ENCODE results near the gene ULK4. TPM values are rescaled to one million over a fixed set of nuclear protein-coding genes. Genes with fewer than 3 reads are reported as not detected.
"Not testable (repeated sequence)": the region's sequence is repeated elsewhere in the genome, so short reads cannot be mapped to it uniquely, and the experiment has no call there.

The ULK4 gene
- total RNA-seq, 1 experiment from 2014 or later: 2.0 TPM

DNA sequence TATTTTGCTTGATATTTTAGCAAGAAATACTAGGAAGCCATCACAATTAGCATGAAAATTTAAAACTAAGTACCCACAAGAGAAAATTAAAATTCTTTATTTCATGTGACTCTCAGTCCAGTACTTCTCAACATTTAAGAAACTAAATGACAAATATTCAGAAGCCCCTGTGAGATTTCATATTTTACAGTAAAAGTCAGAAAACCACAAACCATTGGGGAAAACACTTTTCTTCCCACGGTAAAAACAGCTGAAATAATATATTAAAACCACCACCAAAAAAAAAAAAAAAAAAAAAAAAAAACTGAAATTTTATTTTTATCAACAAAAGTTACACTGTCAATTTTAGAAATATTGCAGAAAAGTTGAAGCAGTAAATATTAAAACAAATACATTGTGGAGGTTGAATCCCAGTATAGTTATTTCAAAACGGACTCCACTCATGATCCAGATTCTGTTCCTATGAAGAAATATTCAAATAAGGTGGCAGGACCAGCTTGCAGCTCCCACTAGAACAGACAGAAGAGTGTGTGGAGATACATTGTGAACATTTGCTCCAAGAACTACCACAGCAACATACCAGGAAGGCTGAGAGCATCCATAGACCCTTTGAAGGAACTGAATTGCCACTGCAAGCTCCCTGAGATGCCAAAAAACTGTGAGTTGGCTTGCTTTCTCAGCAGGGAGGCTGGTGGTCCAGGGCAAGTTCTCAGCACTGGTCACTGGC is 454.4 kb downstream of the ULK4 start:
- no peak for DNase-seq (ENCODE audit: low spot score)

DNA sequence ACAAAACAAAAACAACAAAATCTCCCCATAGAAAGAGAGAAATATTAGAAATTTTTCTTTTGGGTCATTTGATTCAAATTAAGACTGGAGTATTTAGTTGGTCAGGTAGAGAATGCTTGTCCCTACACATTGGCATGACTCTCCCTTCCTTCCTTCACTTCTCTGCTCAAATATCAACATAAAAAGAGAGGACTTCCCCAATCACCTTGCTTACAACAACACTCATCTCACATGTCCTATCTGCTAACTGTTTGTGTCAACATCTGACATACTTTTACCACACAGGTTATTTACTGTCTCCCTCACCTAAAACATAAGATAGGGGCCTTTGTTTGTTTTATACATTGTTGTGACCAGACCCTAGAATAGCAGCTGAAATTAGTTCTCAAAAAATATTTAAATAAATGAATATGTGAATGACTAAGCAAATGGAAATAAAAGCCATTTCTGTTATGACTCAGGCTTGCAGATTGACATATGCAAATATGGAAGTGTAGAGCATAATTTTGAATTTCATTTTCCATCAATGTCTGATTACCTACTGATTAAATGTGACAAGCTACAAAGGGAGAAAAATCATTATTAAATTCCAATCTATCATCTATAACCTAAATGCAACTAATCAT is 457.8 kb downstream of the ULK4 start:
- no peak for DNase-seq (ENCODE audit: low spot score)

DNA sequence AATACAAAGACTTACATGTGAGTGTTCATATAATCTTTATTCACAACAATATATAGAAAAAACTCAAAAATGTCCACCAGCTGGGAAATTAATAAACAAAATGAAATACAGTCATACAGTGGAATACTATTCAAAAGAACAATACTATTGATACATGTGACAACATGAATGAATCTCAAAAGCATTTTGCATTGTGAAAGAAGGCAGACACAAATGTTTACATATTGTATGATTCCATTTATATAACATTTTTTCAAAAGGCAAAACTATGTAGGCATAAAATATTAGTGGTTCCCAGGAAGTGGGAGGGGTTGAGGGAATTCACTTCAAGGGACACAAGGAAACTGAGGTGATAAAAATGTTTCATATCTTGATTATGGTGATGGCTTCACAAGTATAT is 459.4 kb downstream of the ULK4 start:
- DNase-seq (ENCODE audit: low spot score): no peak

- DNase-seq (ENCODE audit: low spot score): no peak
Observed at GRCh38 chr3:41502023-41502422, 459.9 kb downstream of the ULK4 start.

DNA sequence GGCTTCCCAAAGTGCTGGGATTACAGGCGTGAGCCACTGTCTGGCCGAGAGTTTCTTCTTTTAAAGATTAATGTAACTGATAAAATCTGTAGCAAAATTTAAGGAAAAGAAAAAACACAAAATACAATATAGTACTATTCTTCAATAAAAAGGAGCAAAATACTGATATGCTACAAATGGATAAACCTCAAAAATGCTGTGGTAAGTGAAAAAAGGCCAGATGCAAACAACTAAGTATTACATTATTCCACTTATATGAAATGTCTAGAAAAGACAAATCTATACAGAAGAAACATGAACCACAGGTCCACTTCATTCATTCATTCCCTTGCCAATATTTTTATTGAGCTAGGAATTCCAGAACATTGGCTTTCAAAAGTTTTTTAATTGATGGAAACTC is 463.1 kb downstream of the ULK4 start:
- DNase-seq (ENCODE audit: low spot score): no peak

- DNase-seq (ENCODE audit: low spot score): no peak
Observed at GRCh38 chr3:41490360-41490759, 471.5 kb downstream of the ULK4 start.

DNA sequence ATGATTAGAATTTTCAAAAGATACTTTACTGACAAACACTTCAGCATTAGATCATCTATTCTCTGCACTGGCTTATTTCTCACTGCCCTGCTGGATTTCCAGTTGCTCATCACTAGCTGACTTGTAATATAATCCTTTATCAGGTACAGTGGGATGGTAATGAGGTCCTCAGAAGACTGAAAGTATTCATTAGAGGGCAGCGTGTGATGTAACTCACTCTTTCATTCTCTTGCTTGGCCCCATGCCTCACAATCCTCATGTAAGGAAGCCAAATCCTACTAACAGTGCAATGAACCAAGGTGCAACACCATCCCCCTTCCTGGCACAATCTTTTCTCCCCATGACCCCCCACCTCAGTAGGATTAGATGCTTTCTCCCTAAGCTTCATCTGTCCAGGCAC is 472.7 kb downstream of the ULK4 start:
- no peak for DNase-seq (ENCODE audit: low spot score)

- no peak for DNase-seq (ENCODE audit: low spot score)
Observed at GRCh38 chr3:41488501-41488900, 473.4 kb downstream of the ULK4 start.

DNA sequence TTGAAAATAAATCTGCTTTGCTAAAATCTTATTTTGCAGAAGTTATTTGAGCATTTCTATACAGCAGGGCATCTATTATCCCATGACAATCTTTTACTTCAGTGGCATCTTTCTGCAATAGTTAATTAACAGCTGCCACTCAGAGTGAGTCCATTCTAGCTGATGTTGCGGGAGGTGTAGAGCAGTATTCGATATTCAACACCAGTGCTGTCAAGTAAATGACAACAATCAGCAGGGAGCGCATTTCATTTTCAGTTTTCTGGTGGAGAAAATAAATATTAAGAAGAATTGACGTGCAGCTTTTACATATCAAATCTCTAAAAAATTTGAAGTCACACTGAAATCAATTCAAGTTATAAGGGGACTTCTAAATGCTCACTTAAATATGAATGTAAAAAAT is 476.4 kb downstream of the ULK4 start:
- no peak for DNase-seq (ENCODE audit: low spot score)

DNA sequence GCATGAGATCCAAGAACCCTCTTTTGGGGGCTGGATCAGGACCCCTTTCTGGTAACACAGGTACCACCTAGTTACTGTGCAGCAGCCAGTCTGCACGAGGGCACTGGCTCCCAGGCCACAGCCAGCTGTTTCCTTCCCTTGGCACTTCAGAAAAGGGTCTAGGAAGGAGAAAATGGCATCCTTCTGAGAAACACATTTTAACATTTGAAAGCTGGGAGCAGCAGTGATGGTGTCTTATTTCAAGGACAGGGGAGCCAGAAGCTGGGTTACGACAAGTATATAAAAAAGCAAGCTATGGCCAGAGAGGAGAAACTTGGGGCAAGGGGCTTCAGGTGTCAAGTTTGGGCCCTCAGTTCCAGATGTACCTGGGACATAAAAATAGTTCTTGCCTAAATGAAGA is 479.8 kb downstream of the ULK4 start:
- no peak for DNase-seq (ENCODE audit: low spot score)

DNA sequence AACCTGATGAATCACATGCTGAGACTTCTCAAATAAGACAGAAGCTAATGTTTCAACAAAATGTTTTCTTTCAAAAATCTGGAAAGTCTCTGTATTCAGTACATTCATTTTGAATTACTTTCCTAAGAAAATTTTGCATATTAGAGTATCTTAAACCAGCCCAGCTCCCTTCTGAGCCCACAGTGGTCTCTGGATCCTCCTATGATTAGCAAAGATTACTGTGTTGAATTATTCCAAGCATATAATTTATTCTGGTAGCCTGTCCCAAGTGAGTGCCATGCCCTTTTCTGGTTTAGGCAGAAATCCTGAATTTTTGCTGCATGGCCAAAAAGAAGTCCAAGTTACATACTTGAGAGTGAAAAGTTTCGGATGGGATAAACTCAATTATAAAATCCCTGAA is 483.6 kb downstream of the ULK4 start:
- no peak for DNase-seq (ENCODE audit: low spot score)

- no peak for DNase-seq (ENCODE audit: low spot score)
Observed at GRCh38 chr3:41477399-41478014, 484.4 kb downstream of the ULK4 start.

DNA sequence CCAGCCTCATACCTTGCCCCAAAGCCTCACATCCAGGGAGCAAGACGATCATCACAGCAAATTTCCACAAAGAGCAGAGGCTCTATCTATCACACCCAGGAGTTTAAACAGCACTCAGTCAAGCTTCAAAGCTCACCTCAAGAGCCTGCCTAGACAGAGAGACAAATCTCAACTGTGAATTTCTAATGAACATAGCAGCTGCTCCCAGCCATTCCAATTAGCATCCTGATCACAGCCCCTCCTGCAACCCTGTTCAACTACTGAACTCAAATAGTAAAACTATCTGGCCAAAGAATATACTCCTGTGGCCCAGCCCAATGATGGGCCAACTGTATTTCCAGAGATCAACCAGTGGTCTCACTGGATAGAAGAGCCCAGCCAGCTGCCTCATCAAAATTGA is 492.8 kb downstream of the ULK4 start:
- DNase-seq (ENCODE audit: low spot score): no peak

DNA sequence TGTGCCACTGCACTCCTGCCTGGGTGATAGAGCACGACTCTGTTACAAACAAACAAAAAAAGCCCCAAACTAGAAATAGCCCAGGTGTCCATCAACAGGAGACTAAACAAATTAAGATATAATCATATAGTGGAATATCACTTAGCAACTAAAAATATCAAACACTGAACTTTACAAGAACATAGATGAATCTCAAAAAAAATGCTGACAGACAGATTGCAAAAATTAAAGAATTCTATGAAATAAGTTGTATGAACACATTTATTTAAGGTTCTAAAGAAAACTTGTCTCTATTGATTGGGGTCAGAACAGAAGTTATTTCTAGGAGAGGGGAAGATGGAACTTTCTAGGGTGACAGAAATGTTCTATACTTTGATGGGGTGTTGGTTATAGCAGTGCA is 494.4 kb downstream of the ULK4 start:
- DNase-seq (ENCODE audit: low spot score): no peak

DNA sequence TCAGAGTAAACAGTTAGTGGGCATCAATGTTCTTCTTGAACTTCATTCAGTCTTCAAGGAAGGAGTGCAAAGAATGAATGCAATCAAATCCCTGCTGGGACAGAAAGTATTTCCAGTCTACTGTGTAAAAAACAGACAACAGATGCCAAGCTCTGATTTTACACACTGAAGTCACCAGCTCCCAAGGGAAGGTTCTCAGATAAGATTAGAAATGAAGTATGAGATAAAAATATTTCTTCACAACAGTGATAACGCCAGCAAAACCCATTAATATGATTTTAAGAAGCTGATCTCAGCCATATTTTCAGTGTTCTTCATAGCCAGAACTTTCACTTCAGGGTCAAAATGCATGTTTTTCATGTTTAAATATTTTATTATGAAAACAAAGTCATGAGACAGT is 497.0 kb downstream of the ULK4 start:
- no peak for DNase-seq (ENCODE audit: low spot score)

DNA sequence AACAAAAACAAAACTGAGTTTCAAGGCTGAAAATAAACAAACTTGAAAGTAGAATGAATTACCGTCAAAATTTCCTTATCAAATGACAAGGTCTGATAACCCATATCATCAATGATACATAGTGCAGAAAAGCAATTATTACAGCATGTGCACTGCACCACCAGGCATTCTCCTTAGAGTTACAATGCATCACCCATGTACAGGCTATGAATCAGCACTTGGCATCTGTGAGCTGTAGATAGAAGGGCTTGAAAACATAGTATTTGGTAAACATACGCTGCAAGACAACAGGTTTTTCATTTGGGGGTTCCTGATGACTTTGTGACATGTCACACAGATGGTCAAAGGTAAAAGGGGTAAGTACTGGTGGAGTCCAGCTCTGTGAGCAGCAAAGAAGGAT is 497.5 kb downstream of the ULK4 start:
- DNase-seq (ENCODE audit: low spot score): no peak

- no peak for DNase-seq (ENCODE audit: low spot score)
Observed at GRCh38 chr3:41462103-41462691, 499.7 kb downstream of the ULK4 start.

- no peak for DNase-seq (ENCODE audit: low spot score)
Observed at GRCh38 chr3:41460736-41461135, 501.2 kb downstream of the ULK4 start.

DNA sequence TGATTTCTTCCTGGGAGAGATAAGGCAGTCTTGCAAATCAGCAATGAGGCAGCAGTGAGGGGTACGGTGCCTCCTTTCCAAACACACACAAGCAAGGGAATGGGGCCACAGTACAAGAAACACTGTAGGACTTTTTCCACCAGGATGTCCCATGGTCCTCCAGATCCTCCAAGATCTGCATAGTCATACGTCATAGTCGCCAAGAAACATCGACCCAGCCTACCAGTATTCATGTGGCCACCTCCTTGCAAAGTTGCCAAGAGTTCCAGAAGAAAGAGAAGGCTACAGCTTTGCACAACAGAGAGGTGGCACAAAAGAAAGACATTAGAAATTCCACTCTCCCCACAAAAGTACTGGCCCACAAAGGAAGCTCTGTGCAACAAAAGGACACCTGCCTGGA is 504.7 kb downstream of the ULK4 start:
- no peak for DNase-seq (ENCODE audit: low spot score)

- DNase-seq (ENCODE audit: low spot score): no peak
Observed at GRCh38 chr3:41456162-41456561, 505.7 kb downstream of the ULK4 start.

- DNase-seq (ENCODE audit: low spot score): not testable (repeated sequence)
Observed at GRCh38 chr3:41453618-41454017, 508.3 kb downstream of the ULK4 start.

GRCh38 chr3:41450416-41451231 is 511.3 kb downstream of the ULK4 start:
- DNase-seq (ENCODE audit: low spot score): no peak

Data from A172 (cell line).